Measurements from ENCODE around the gene FBXO36. TPM values are rescaled to one million over a fixed set of nuclear protein-coding genes. Genes with fewer than 3 reads are reported as not detected.

The FBXO36 gene
- total RNA-seq, result 1 to 10 TPM in 3 of 4 donors, under 1 TPM in 1; 0.79 to 2.7 (median 1.3) TPM

GRCh38 chr2:229922449-229923386 is at the start of gene FBXO36:
Gene FBXO36 (plus strand): TSS chr2:229922503. CDS start chr2:229922514, 11 bp downstream.
- Histone ChIP-seq H3K27me3 (no peaks in the 10 kb centered on the region), H3K9me3 (no peaks in the 10 kb centered on the region), H3K27ac (peak within 1 kb of the TSS; percentile 96 to 100 (median 98)), H3K4me1 (peaks cover 11 to 44% (median 14%) of the 10 kb centered on the region in 3 donors), H3K36me3 (peaks cover 0 to 3% (median 0%) of the 10 kb centered on the region in 3 donors), H3K4me3 (peak within 1 kb of the TSS; percentile 78 to 98 (median 79))
- 3 to 4% methylated on average over 15 to 21 of the region's 61 CpGs for WGBS, 2 donors
- DNase-seq, result peak; percentile 75
- TF ChIP-seq POLR2A (IDR thresholded peaks at IDR 0.05), result no peak
- no peak for TF ChIP-seq CTCF (IDR thresholded peaks at IDR 0.05)
- intact Hi-C loops (cut with DNase I), result no loop called here

GRCh38 chr2:229873123-229873581 is 49.2 kb upstream of the FBXO36 start:
- Histone ChIP-seq H3K27ac (no peak overlapping the region), H3K27me3 (no peaks in the 10 kb centered on the region), H3K36me3 (peaks cover 0 to 68% (median 3%) of the 10 kb centered on the region in 3 donors), H3K4me1 (peaks cover 0 to 19% (median 0%) of the 10 kb centered on the region in 3 donors), H3K9me3 (no peaks in the 10 kb centered on the region), H3K4me3 (no peak overlapping the region)
- TF ChIP-seq CTCF (IDR thresholded peaks at IDR 0.05) (no peak), POLR2A (IDR thresholded peaks at IDR 0.05) (no peak)
- DNase-seq, result no peak
- WGBS, 2 donors, result 53 to 58% methylated on average over 1 of the region's 1 CpG
- intact Hi-C loops (cut with DNase I), result no loop called here

- no peaks in the 10 kb centered on the region for H3K9me3 ChIP-seq
- H3K4me3 ChIP-seq, result no peak overlapping the region
- intact Hi-C loops (cut with DNase I), result no loop called here
- H3K4me1 ChIP-seq, result peaks cover 0 to 19% (median 0%) of the 10 kb centered on the region in 3 donors
- DNase-seq, result no peak
- peaks cover 0 to 68% (median 7%) of the 10 kb centered on the region in 3 donors for H3K36me3 ChIP-seq
- WGBS, 2 donors, result 70 to 82% methylated on average over 4 of the region's 4 CpGs
- H3K27me3 ChIP-seq, result no peaks in the 10 kb centered on the region
- H3K27ac ChIP-seq, result no peak overlapping the region
- TF ChIP-seq POLR2A (IDR thresholded peaks at IDR 0.05) (no peak), CTCF (IDR thresholded peaks at IDR 0.05) (no peak)
These were observed 47.7 kb upstream of the FBXO36 start for GRCh38 chr2:229874647-229875046.

- WGBS, 2 donors, result 54 to 66% methylated on average over 2 of the region's 2 CpGs
- TF ChIP-seq POLR2A (IDR thresholded peaks at IDR 0.05) (no peak), CTCF (IDR thresholded peaks at IDR 0.05) (no peak)
- H3K27ac ChIP-seq, result no peak overlapping the region
- H3K27me3 ChIP-seq, result no peaks in the 10 kb centered on the region
- peaks cover 0 to 20% (median 0%) of the 10 kb centered on the region in 3 donors for H3K4me1 ChIP-seq
- H3K4me3 ChIP-seq, result no peak overlapping the region
- H3K36me3 ChIP-seq, result peaks cover 0 to 68% (median 7%) of the 10 kb centered on the region in 3 donors
- intact Hi-C loops (cut with DNase I), result no loop called here
- DNase-seq, result no peak
- no peaks in the 10 kb centered on the region for H3K9me3 ChIP-seq
These were observed 46.8 kb upstream of the FBXO36 start for GRCh38 chr2:229875549-229875948.

All from esophagus squamous epithelium (tissue), 5 donors.